NB4 (cell line): ENCODE data around the gene CDK14.
"Not testable (repeated sequence)": the region's sequence is repeated elsewhere in the genome, so short reads cannot be mapped to it uniquely, and the experiment has no call there.

Source experiments
- DNase-seq: peaks from one replicate; pipeline ENCODE4 v3.0.0; 2010; ENCODE audit warnings: low read depth
- H3K4me3 ChIP-seq: one replicate; pipeline ENCODE4 v1.5.1; 2011; ENCODE audit warnings: mild to moderate bottlenecking, low read depth, low read length, moderate library complexity
- CTCF ChIP-seq: IDR thresholded peaks from one replicate; pipeline ENCODE4 v1.5.1; 2012; ENCODE audit warnings: low read depth, low read length
- MAX ChIP-seq: IDR thresholded peaks from 2 replicates; pipeline ENCODE4 v1.6.1; 2011; ENCODE audit warnings: low read depth, low read length
- MYC ChIP-seq: IDR thresholded peaks from 2 replicates; pipeline ENCODE4 v1.6.1; 2011; ENCODE audit warnings: low read depth, low read length
- POLR2A ChIP-seq: IDR thresholded peaks from 2 replicates; pipeline ENCODE4 v1.6.1; 2011; ENCODE audit warnings: mild to moderate bottlenecking; ENCODE audit not compliant: insufficient read length; ENCODE audit errors: extremely low read depth

Gene CDK14

GRCh38 chr7:90788052-90788451, 191.9 kb downstream of the CDK14 start:
- no peak for DNase-seq
- TF ChIP-seq MAX (no peak), MYC (no peak), POLR2A (no peak), CTCF (no peak)
- H3K4me3 ChIP-seq = no peak overlapping the region

- no peak overlapping the region for H3K4me3 ChIP-seq
- TF ChIP-seq MYC = no peak
- no peak for DNase-seq
Measured at GRCh38 chr7:90789736-90790306, 193.7 kb downstream of the CDK14 start.

- TF ChIP-seq MAX = no peak
- no peak for TF ChIP-seq POLR2A
- TF ChIP-seq MYC = no peak
- TF ChIP-seq CTCF = no peak
- no peak for DNase-seq
- H3K4me3 ChIP-seq = no peak overlapping the region
Measured at GRCh38 chr7:90791596-90791995, 195.5 kb downstream of the CDK14 start.

GRCh38 chr7:90792301-90792700, 196.2 kb downstream of the CDK14 start:
- DNase-seq = no peak
- TF ChIP-seq CTCF (no peak), MAX (no peak), POLR2A (no peak), MYC (no peak)
- no peak overlapping the region for H3K4me3 ChIP-seq

- DNase-seq = peak; percentile 12
- not testable (repeated sequence) for H3K4me3 ChIP-seq
Measured at GRCh38 chr7:90794234-90794633, 198.1 kb downstream of the CDK14 start.

- no peak for DNase-seq
- TF ChIP-seq CTCF (no peak), MYC (no peak), POLR2A (no peak), MAX (no peak)
Measured at GRCh38 chr7:90797596-90797995, 201.5 kb downstream of the CDK14 start.

GRCh38 chr7:90804370-90804769, 208.2 kb downstream of the CDK14 start:
- no peak for DNase-seq
- TF ChIP-seq MAX = no peak
- no peak for TF ChIP-seq MYC
- TF ChIP-seq CTCF = no peak
- no peak overlapping the region for H3K4me3 ChIP-seq

More at GRCh38 chr7:90797596-90797995, 201.5 kb downstream of the CDK14 start:
- H3K4me3 ChIP-seq = no peak overlapping the region

- not testable (repeated sequence) for DNase-seq, H3K4me3 ChIP-seq
Measured at GRCh38 chr7:90815552-90815951, 219.4 kb downstream of the CDK14 start.
